CD4-positive, alpha-beta T cell treated with Interleukin-4 for 4 hours (primary cell): ENCODE data around the gene OR52B6.
"Not testable (repeated sequence)": the region's sequence is repeated elsewhere in the genome, so short reads cannot be mapped to it uniquely, and the experiment has no call there.

Experiments
- DNase-seq: peaks from one replicate; pipeline ENCODE4 v3.0.0-alpha.2; 2020

OR52B6 gene

GRCh38 chr11:5580577-5580976 is at the start of gene OR52B6:
Gene OR52B6, plus strand, starts transcription at chr11:5580877. Its CDS starts 0 bp downstream, at chr11:5580877.
- no peak for DNase-seq

- no peak for DNase-seq
These were observed 49.4 kb upstream of the OR52B6 start for GRCh38 chr11:5531053-5531831.

- no peak for DNase-seq
These were observed 46.6 kb upstream of the OR52B6 start for GRCh38 chr11:5534046-5534445.

- no peak for DNase-seq
These were observed 44.2 kb upstream of the OR52B6 start for GRCh38 chr11:5536482-5536881.

- DNase-seq: no peak
These were observed 39.2 kb upstream of the OR52B6 start for GRCh38 chr11:5541427-5541826.

- DNase-seq: no peak
These were observed 34.2 kb upstream of the OR52B6 start for GRCh38 chr11:5546457-5546856.

- no peak for DNase-seq
These were observed 32.7 kb upstream of the OR52B6 start for GRCh38 chr11:5547982-5548381.

- DNase-seq: no peak
These were observed 32.2 kb upstream of the OR52B6 start, which contains the start of gene OR52H1 for GRCh38 chr11:5548440-5548839. Gene OR52H1, minus strand, starts transcription at chr11:5548540. Its CDS starts 3,035 bp downstream, at chr11:5545505.

- no peak for DNase-seq
These were observed 30.1 kb upstream of the OR52B6 start for GRCh38 chr11:5550440-5551095.

GRCh38 chr11:5553343-5553742 is 27.3 kb upstream of the OR52B6 start:
- DNase-seq: no peak

GRCh38 chr11:5556596-5557188 is 24.0 kb upstream of the OR52B6 start:
- no peak for DNase-seq

GRCh38 chr11:5557751-5558150 is 22.9 kb upstream of the OR52B6 start:
- DNase-seq: no peak

GRCh38 chr11:5564259-5565019 is 16.2 kb upstream of the OR52B6 start:
- no peak for DNase-seq

- DNase-seq: no peak
These were observed 6.0 kb upstream of the OR52B6 start for GRCh38 chr11:5574654-5575053.

GRCh38 chr11:5575152-5575551 is 5.5 kb upstream of the OR52B6 start:
- DNase-seq: no peak

- DNase-seq: no peak
These were observed 3.6 kb upstream of the OR52B6 start for GRCh38 chr11:5577101-5577500.

- no peak for DNase-seq
These were observed 337 bp downstream of the OR52B6 start for GRCh38 chr11:5581014-5581413.

GRCh38 chr11:5584458-5584857 is 3.8 kb downstream of the OR52B6 start:
- not testable (repeated sequence) for DNase-seq

GRCh38 chr11:5589906-5590305 is 9.2 kb downstream of the OR52B6 start:
- DNase-seq: not testable (repeated sequence)

- no peak for DNase-seq
These were observed 10.9 kb downstream of the OR52B6 start for GRCh38 chr11:5591613-5592012.

GRCh38 chr11:5592615-5593014 is 11.9 kb downstream of the OR52B6 start:
- DNase-seq: no peak

GRCh38 chr11:5593146-5593545 is 12.5 kb downstream of the OR52B6 start:
- no peak for DNase-seq

- no peak for DNase-seq
These were observed 16.0 kb downstream of the OR52B6 start, which contains the start of gene TRIM6 for GRCh38 chr11:5596607-5597201. Gene TRIM6, plus strand, starts transcription at chr11:5596637. Its CDS starts 261 bp downstream, at chr11:5596898.
